H9 (cell line): Measurements from ENCODE around the gene GARS1. TPM values are rescaled to one million over a fixed set of nuclear protein-coding genes. Genes with fewer than 3 reads are reported as not detected.

Experiments
- DNase-seq: peaks from one replicate; pipeline ENCODE4 v3.0.0-alpha.2; 2017
- H2AFZ ChIP-seq: one replicate; pipeline ENCODE4 v1.6.1; 2013; ENCODE audit warnings: mild to moderate bottlenecking, low read length, control low read depth, moderate library complexity
- H2AK5ac ChIP-seq: 2 replicates; pipeline ENCODE4 v1.6.1; 2013; ENCODE audit warnings: low read length, control low read depth, mixed read lengths; ENCODE audit not compliant: insufficient read length
- H2BK120ac ChIP-seq: one replicate; pipeline ENCODE4 v1.6.1; 2013; ENCODE audit warnings: low read depth, mild to moderate bottlenecking, low read length, control low read depth, inconsistent platforms; ENCODE audit not compliant: poor library complexity, severe bottlenecking
- H2BK12ac ChIP-seq: 2 replicates; pipeline ENCODE4 v1.6.1; 2013; ENCODE audit warnings: low read length, control low read depth, mixed read lengths, low read depth; ENCODE audit not compliant: insufficient read length
- H2BK15ac ChIP-seq: 2 replicates; pipeline ENCODE4 v1.6.1; 2013; ENCODE audit warnings: low read depth, low read length, control low read depth
- H2BK20ac ChIP-seq: one replicate; pipeline ENCODE4 v1.6.1; 2013; ENCODE audit warnings: low read depth, mild to moderate bottlenecking, low read length, control low read depth, inconsistent platforms; ENCODE audit not compliant: poor library complexity, severe bottlenecking
- H2BK5ac ChIP-seq: 2 replicates; pipeline ENCODE4 v1.6.1; 2013; ENCODE audit warnings: low read length, control low read depth, mixed read lengths; ENCODE audit not compliant: insufficient read length
- H3K14ac ChIP-seq: 2 replicates; pipeline ENCODE4 v1.6.1; 2013; ENCODE audit warnings: low read length, control low read depth; ENCODE audit not compliant: insufficient read depth
- H3K18ac ChIP-seq: 2 replicates; pipeline ENCODE4 v1.6.1; 2013; ENCODE audit warnings: low read depth, mild to moderate bottlenecking, mixed read lengths, low read length, control low read depth; ENCODE audit not compliant: insufficient read length
- H3K23ac ChIP-seq: 2 replicates; pipeline ENCODE4 v1.6.1; 2013; ENCODE audit warnings: low read length, control low read depth, mixed read lengths, low read depth; ENCODE audit not compliant: insufficient read length
- H3K23me2 ChIP-seq: 2 replicates; pipeline ENCODE4 v1.6.1; 2013; ENCODE audit warnings: low read depth, mild to moderate bottlenecking, mixed read lengths, low read length, control low read depth; ENCODE audit not compliant: insufficient read length, poor library complexity, severe bottlenecking
- H3K27ac ChIP-seq: 2 replicates; pipeline ENCODE4 v1.5.1; 2013; ENCODE audit warnings: low read length, control low read depth, mixed read lengths, low read depth; ENCODE audit not compliant: insufficient read length
- H3K27me3 ChIP-seq: 2 replicates; pipeline ENCODE4 v1.6.1; 2013; ENCODE audit warnings: low read length, control low read depth, inconsistent platforms; ENCODE audit not compliant: insufficient read depth
- H3K4ac ChIP-seq: 2 replicates; pipeline ENCODE4 v1.6.1; 2013; ENCODE audit warnings: low read depth, mild to moderate bottlenecking, control low read depth, inconsistent platforms, low read length, moderate library complexity
- H3K4me1 ChIP-seq: 2 replicates; pipeline ENCODE4 v1.6.1; 2013; ENCODE audit warnings: low read length, control low read depth, inconsistent platforms; ENCODE audit not compliant: insufficient read depth
- H3K4me2 ChIP-seq: 2 replicates; pipeline ENCODE4 v1.6.1; 2013; ENCODE audit warnings: low read length, control low read depth, mixed read lengths; ENCODE audit not compliant: insufficient read length, insufficient read depth
- H3K56ac ChIP-seq: 2 replicates; pipeline ENCODE4 v1.6.1; 2013; ENCODE audit warnings: low read depth, mild to moderate bottlenecking, mixed read lengths, low read length, control low read depth; ENCODE audit not compliant: insufficient read length
- H3K79me1 ChIP-seq: 2 replicates; pipeline ENCODE4 v1.6.1; 2013; ENCODE audit warnings: low read depth, mild to moderate bottlenecking, moderate library complexity, low read length, control low read depth, inconsistent platforms; ENCODE audit not compliant: insufficient read depth, poor library complexity, severe bottlenecking
- H3K79me2 ChIP-seq: 2 replicates; pipeline ENCODE4 v1.6.1; 2013; ENCODE audit warnings: low read length, control low read depth, inconsistent platforms; ENCODE audit not compliant: insufficient read depth
- H3K9ac ChIP-seq: 2 replicates; pipeline ENCODE4 v1.6.1; 2013; ENCODE audit warnings: low read length, control low read depth, mixed read lengths; ENCODE audit not compliant: insufficient read length; ENCODE audit errors: extremely low read depth
- H3K9me3 ChIP-seq: one replicate; pipeline ENCODE4 v1.6.1; 2013; ENCODE audit warnings: low read depth, low read length, inconsistent platforms; ENCODE audit not compliant: control insufficient read depth
- H3T11ph ChIP-seq: one replicate; pipeline ENCODE4 v1.6.1; 2013; ENCODE audit warnings: mild to moderate bottlenecking, low read length, control low read depth, inconsistent platforms
- H4K20me1 ChIP-seq: one replicate; pipeline ENCODE4 v1.6.1; 2013; ENCODE audit not compliant: control insufficient read depth, insufficient read length, insufficient read depth
- H4K5ac ChIP-seq: 2 replicates; pipeline ENCODE4 v1.6.1; 2013; ENCODE audit warnings: low read depth, mild to moderate bottlenecking, mixed read lengths, low read length, control low read depth; ENCODE audit not compliant: insufficient read length
- H4K8ac ChIP-seq: replicated peaks from 2 replicates; pipeline ENCODE4 v1.6.1; 2013; ENCODE audit warnings: low read length, control low read depth, mixed read lengths, low read depth; ENCODE audit not compliant: insufficient read length
- H4K91ac ChIP-seq: 2 replicates; pipeline ENCODE4 v1.6.1; 2013; ENCODE audit warnings: low read depth, mild to moderate bottlenecking, moderate library complexity, mixed read lengths, low read length, control low read depth; ENCODE audit not compliant: insufficient read length
- H3K27ac Mint-ChIP-seq, 3 experiments: 2 replicates in 2 of 3; 3 replicates in 1 of 3; pipeline ENCODE4 v1.8.0; 2020 to 2021; ENCODE audit warnings: mixed read lengths in 3 of 3, mild to moderate bottlenecking in 1 of 3, moderate library complexity in 1 of 3
- H3K27me3 Mint-ChIP-seq: 2 replicates; pipeline ENCODE4 v1.8.0; 2021; ENCODE audit warnings: low read depth, mild to moderate bottlenecking, moderate library complexity, mixed read lengths
- H3K36me3 Mint-ChIP-seq, 3 experiments: 2 replicates in 2 of 3; 3 replicates in 1 of 3; pipeline ENCODE4 v1.8.0; 2020 to 2021; ENCODE audit warnings: low read depth in 3 of 3, mixed read lengths in 3 of 3; ENCODE audit not compliant: insufficient read depth in 1 of 3
- H3K4me1 Mint-ChIP-seq, 2 experiments: 2 replicates each; pipeline ENCODE4 v1.8.0; 2020; ENCODE audit warnings: mixed read lengths in 2 of 2
- H3K4me3 Mint-ChIP-seq, 2 experiments: 2 replicates in 1 of 2; 3 replicates in 1 of 2; pipeline ENCODE4 v1.8.0; 2020 to 2021; ENCODE audit warnings: mild to moderate bottlenecking in 2 of 2, mixed read lengths in 2 of 2, moderate library complexity in 1 of 2
- H3K9me3 Mint-ChIP-seq, 2 experiments: 2 replicates in 1 of 2; 3 replicates in 1 of 2; pipeline ENCODE4 v1.8.0; 2020; ENCODE audit warnings: mild to moderate bottlenecking in 2 of 2, mixed read lengths in 2 of 2, moderate library complexity in 1 of 2
- WGBS: extraction: QIAGEN DNeasy Blood & Tissue Kit; methylation state at CpG from one replicate; pipeline ENCODE4 v1.1.7; 2013; ENCODE audit warnings: missing lambda C conversion rate, low lambda C conversion rate, mixed read lengths; ENCODE audit not compliant: insufficient read length; ENCODE audit errors: extremely low coverage; 5-methylcytosine and 5-hydroxymethylcytosine counted together
- total RNA-seq: library from RNA; stranded (reverse); gene quantifications from 2 replicates; pipeline ENCODE4 v1.2.1, GENCODE V29; 2021
- TF ChIP-seq, protein P1 (sequence below): fragments of 200-600 bp; sonication (generic); conservative IDR thresholded peaks from 3 replicates; pipeline ENCODE4 v1.8.0; 2021; ENCODE audit warnings: antibody characterized with exemption, mild to moderate bottlenecking

The GARS1 gene
- total RNA-seq, 1 experiment from 2014 or later: 234 TPM

GRCh38 chr7:30662431-30662939 lies 67.8 kb downstream of the GARS1 start:
- Histone ChIP-seq H3T11ph (no peak overlapping the region), H3K23me2 (no peaks in the 10 kb centered on the region), H3K9ac (no peak overlapping the region), H2BK12ac (no peak overlapping the region), H3K14ac (no peak overlapping the region), H3K27me3 (no peaks in the 10 kb centered on the region), H2BK120ac (no peak overlapping the region), H3K4me1 (no peaks in the 10 kb centered on the region), H2BK5ac (no peak overlapping the region), H3K27ac (no peak overlapping the region), H4K91ac (no peak overlapping the region), H3K23ac (no peak overlapping the region), H3K56ac (no peak overlapping the region), H4K8ac (no peak overlapping the region), H3K4ac (no peak overlapping the region), H2AK5ac (no peak overlapping the region), H2BK15ac (no peak overlapping the region), H3K79me1 (no peaks in the 10 kb centered on the region), H3K18ac (no peak overlapping the region), H3K9me3 (no peaks in the 10 kb centered on the region), H2BK20ac (no peak overlapping the region), H4K5ac (no peak overlapping the region), H3K79me2 (no peaks in the 10 kb centered on the region), H2AFZ (no peak overlapping the region), H4K20me1 (no peaks in the 10 kb centered on the region), H3K4me2 (no peak overlapping the region)
- H3K27me3 Mint-ChIP-seq: no peaks in the 10 kb centered on the region; the same call in 1 of the 2 replicates
- WGBS: no CpG with 5 or more reads among the region's 9 CpGs
- no peak overlapping the region for H3K4me3 Mint-ChIP-seq
- DNase-seq: no peak
- H3K36me3 Mint-ChIP-seq: peaks cover 0 to 2% (median 0%) of the 10 kb centered on the region in 3 experiments; a peak in 1 of 7 replicates
- no peak overlapping the region for H3K27ac Mint-ChIP-seq
- peaks cover 11% of the 10 kb centered on the region in 2 experiments for H3K4me1 Mint-ChIP-seq
- TF ChIP-seq, protein P1, sequence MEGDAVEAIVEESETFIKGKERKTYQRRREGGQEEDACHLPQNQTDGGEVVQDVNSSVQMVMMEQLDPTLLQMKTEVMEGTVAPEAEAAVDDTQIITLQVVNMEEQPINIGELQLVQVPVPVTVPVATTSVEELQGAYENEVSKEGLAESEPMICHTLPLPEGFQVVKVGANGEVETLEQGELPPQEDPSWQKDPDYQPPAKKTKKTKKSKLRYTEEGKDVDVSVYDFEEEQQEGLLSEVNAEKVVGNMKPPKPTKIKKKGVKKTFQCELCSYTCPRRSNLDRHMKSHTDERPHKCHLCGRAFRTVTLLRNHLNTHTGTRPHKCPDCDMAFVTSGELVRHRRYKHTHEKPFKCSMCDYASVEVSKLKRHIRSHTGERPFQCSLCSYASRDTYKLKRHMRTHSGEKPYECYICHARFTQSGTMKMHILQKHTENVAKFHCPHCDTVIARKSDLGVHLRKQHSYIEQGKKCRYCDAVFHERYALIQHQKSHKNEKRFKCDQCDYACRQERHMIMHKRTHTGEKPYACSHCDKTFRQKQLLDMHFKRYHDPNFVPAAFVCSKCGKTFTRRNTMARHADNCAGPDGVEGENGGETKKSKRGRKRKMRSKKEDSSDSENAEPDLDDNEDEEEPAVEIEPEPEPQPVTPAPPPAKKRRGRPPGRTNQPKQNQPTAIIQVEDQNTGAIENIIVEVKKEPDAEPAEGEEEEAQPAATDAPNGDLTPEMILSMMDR: no peak
- no peaks in the 10 kb centered on the region for H3K9me3 Mint-ChIP-seq
